Karpas-422 (cell line): ENCODE results near the gene NAA10. TPM values are rescaled to one million over a fixed set of nuclear protein-coding genes. Genes with fewer than 3 reads are reported as not detected.
A peak's percentile ranks its signal among the peaks of the same experiment; 100 is the strongest.
"Not testable (repeated sequence)": the region's sequence is repeated elsewhere in the genome, so short reads cannot be mapped to it uniquely, and the experiment has no call there.

ENCODE experiments used
- DNase-seq: peaks from one replicate; pipeline ENCODE4 v3.0.0-alpha.2; 2015
- H2AFZ ChIP-seq: fragments of 200-600 bp; sonication (generic); 2 replicates; pipeline ENCODE4 v1.6.1; 2014; ENCODE audit warnings: antibody characterized with exemption, low read length, mixed read lengths
- H3K27ac ChIP-seq: fragments of 200-600 bp; sonication (generic); 2 replicates; pipeline ENCODE4 v1.5.1; 2014; ENCODE audit warnings: mild to moderate bottlenecking, low read length, moderate library complexity
- H3K27me3 ChIP-seq: fragments of 200-600 bp; sonication (generic); 2 replicates; pipeline ENCODE4 v1.6.1; 2014; ENCODE audit warnings: low read length, mixed read lengths
- H3K36me3 ChIP-seq: fragments of 200-600 bp; sonication (generic); 2 replicates; pipeline ENCODE4 v1.6.1; 2014; ENCODE audit warnings: low read length, mixed read lengths; ENCODE audit not compliant: insufficient read depth
- H3K4me1 ChIP-seq: fragments of 200-600 bp; sonication (generic); 2 replicates; pipeline ENCODE4 v1.6.1; 2014; ENCODE audit warnings: mild to moderate bottlenecking, low read length, mixed read lengths
- H3K4me2 ChIP-seq: fragments of 200-600 bp; sonication (generic); 2 replicates; pipeline ENCODE4 v1.6.1; 2014; ENCODE audit warnings: low read length, low read depth, mild to moderate bottlenecking; ENCODE audit not compliant: poor library complexity, severe bottlenecking
- H3K4me3 ChIP-seq: fragments of 200-600 bp; sonication (generic); 2 replicates; pipeline ENCODE4 v1.5.1; 2014; ENCODE audit warnings: mild to moderate bottlenecking, antibody characterized with exemption, low read length, mixed read lengths
- H3K79me2 ChIP-seq: fragments of 200-600 bp; sonication (generic); 2 replicates; pipeline ENCODE4 v1.6.1; 2014; ENCODE audit warnings: mild to moderate bottlenecking, low read length, mixed read lengths
- H3K9ac ChIP-seq: fragments of 200-600 bp; sonication (generic); 2 replicates; pipeline ENCODE4 v1.6.0; 2014; ENCODE audit warnings: low read length
- H3K9me2 ChIP-seq: fragments of 200-600 bp; sonication (generic), shearing (Covaris generic); replicated peaks from 2 replicates; pipeline ENCODE4 v1.6.0; 2014; ENCODE audit warnings: mild to moderate bottlenecking, low read length, moderate library complexity; ENCODE audit not compliant: insufficient read depth
- H3K9me3 ChIP-seq: fragments of 300-700, 200-600 bp; sonication (generic); 2 replicates; pipeline ENCODE4 v1.6.1; 2014; ENCODE audit warnings: low read length, mixed read lengths
- H4K20me1 ChIP-seq: fragments of 200-600 bp; sonication (generic); 2 replicates; pipeline ENCODE4 v1.6.1; 2014; ENCODE audit warnings: mild to moderate bottlenecking, antibody characterized with exemption, low read length, low read depth; ENCODE audit not compliant: insufficient read depth
- total RNA-seq: library from RNA; depleted of rRNA; stranded (reverse); fragments of >200 nt; shearing (Covaris generic); gene quantifications from 2 replicates; pipeline ENCODE4 v1.2.3, GENCODE V29; 2014; ENCODE audit warnings: low replicate concordance; rRNA removed

Gene NAA10
- total RNA-seq = 103 and 144 TPM in 2 replicates

DNA sequence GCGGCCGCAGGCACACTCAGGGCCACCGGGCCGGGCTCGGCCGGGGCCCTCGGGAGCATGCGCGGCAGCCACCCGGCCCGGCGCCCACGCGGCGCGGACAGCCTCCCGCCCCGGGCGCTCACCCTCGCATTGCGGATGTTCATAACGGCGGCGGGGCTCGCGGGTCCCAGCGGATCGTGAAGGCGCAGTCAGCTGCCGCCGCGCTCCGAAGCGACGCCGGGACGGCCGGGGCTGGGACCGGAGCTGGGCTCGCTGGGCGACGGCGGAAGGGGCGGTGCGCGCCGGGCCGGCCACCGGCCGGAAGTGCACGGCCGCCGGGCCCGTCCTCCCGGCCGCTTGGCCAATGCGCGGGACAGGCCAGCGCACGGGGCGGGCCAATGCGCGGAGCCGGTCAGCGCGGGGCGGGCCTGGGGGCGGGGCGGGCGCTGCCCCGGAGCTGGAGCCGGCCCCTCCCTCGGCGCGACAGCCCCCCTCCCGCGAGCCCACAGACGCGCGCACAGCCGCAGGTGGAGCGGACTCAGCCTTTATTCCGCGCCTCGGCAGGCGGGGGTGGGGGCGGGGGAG is at the start of gene NAA10:
Gene NAA10, minus strand, starts transcription at position 276 of the 564 bp plus-strand sequence. Its CDS starts 133 bp downstream, at position 143.
- no peaks in the 10 kb centered on the region for H3K27me3 ChIP-seq

DNA sequence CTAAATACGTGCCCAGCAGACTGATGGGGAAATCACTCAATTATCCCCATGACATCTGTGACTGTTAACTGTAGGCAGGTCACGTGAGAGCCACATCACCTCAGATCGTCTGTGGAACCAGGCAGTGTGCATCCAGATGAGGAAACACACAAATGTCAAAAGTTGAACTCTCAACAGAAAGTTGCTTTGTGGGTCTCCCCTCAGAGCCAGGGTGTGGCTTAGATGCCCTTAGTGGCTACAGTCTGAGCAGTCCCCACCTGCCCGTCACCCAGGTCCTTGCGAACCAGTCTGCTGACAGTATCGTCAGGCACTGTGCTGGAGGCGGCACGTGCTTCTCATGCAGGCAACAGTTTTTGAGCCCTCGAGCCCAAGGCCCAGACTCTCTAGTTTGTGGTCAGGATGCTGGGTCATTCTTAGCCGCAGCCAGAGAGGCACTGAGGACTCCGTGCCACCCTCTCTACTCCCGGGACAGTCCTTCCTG is 48.5 kb upstream of the NAA10 start:
- H3K79me2 ChIP-seq = no peaks in the 10 kb centered on the region
- H3K4me2 ChIP-seq = no peak overlapping the region
- no peaks in the 10 kb centered on the region for H3K27me3 ChIP-seq
- peaks cover 5% of the 10 kb centered on the region for H3K4me1 ChIP-seq
- no peak overlapping the region for H2AFZ ChIP-seq
- no peak for DNase-seq
- H3K27ac ChIP-seq = no peak overlapping the region
- no peaks in the 10 kb centered on the region for H3K36me3 ChIP-seq
- H3K9me3 ChIP-seq = no peaks in the 10 kb centered on the region
- no peak overlapping the region for H3K9ac ChIP-seq
- H3K9me2 ChIP-seq = no peaks in the 10 kb centered on the region
- H4K20me1 ChIP-seq = no peaks in the 10 kb centered on the region
- H3K4me3 ChIP-seq = no peak overlapping the region

More for the DNA sequence above, at the start of gene NAA10:
- H3K9ac ChIP-seq = peak within 1 kb of the TSS; percentile 93
- peak; percentile 89 for DNase-seq
- no peaks in the 10 kb centered on the region for H4K20me1 ChIP-seq
- H3K9me2 ChIP-seq = no peaks in the 10 kb centered on the region
- H3K36me3 ChIP-seq = 0 out of 2 replicates have a peak, but pooled peaks cover 4% of the 10 kb centered on the region
- H3K4me3 ChIP-seq = peak within 1 kb of the TSS; percentile 89
- H3K4me2 ChIP-seq = peak within 1 kb of the TSS; percentile 82
- peaks cover 20% of the 10 kb centered on the region for H3K79me2 ChIP-seq
- H3K27ac ChIP-seq = peak within 1 kb of the TSS; percentile 66
- peak within 1 kb of the TSS; percentile 67; the same call in 1 of the 2 replicates for H2AFZ ChIP-seq
- H3K9me3 ChIP-seq = no peaks in the 10 kb centered on the region
- peaks cover 18% of the 10 kb centered on the region for H3K4me1 ChIP-seq

DNA sequence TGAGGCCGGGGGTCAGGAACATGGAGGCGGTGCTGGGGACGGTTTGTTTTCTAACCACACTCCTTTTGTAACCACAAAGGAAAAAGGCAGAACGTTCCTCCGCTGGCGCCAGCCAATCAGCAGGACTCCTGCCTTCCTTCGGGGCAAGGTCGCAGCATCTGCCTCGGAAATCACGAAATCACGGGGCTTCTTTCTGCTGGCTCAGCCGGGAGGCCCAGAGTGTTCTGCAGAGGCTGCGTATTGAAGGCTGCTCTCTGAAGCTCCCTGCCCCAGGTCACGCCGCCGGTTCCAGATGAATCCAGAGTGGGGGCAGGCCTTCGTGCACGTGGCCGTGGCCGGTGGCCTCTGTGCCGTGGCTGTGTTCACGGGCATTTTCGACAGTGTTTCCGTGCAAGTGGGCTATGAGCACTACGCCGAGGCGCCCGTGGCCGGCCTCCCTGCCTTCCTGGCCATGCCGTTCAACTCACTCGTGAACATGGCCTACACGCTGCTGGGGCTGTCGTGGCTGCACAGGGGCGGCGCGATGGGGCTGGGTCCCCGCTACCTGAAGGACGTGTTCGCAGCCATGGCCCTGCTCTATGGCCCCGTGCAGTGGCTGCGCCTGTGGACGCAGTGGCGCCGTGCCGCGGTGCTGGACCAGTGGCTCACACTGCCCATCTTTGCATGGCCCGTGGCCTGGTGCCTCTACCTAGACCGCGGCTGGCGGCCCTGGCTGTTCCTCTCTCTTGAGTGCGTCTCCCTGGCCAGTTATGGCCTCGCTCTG is 47.1 kb upstream of the NAA10 start:
- Histone ChIP-seq H3K4me1 (peaks cover 5% of the 10 kb centered on the region), H3K36me3 (no peaks in the 10 kb centered on the region), H3K27me3 (no peaks in the 10 kb centered on the region), H2AFZ (no peak overlapping the region), H3K27ac (no peak overlapping the region), H3K9me2 (no peaks in the 10 kb centered on the region), H3K9me3 (no peaks in the 10 kb centered on the region), H3K4me2 (no peak overlapping the region), H3K79me2 (no peaks in the 10 kb centered on the region), H3K4me3 (no peak overlapping the region), H3K9ac (no peak overlapping the region), H4K20me1 (no peaks in the 10 kb centered on the region)
- DNase-seq = no peak

GRCh38 chrX:153981231-153981630 is 46.4 kb upstream of the NAA10 start:
- no peak overlapping the region for H2AFZ ChIP-seq
- H4K20me1 ChIP-seq = no peaks in the 10 kb centered on the region
- H3K4me3 ChIP-seq = no peak overlapping the region
- no peaks in the 10 kb centered on the region for H3K9me2 ChIP-seq
- no peaks in the 10 kb centered on the region for H3K9me3 ChIP-seq
- H3K79me2 ChIP-seq = no peaks in the 10 kb centered on the region
- no peak overlapping the region for H3K27ac ChIP-seq
- no peak overlapping the region for H3K4me2 ChIP-seq
- no peaks in the 10 kb centered on the region for H3K27me3 ChIP-seq
- DNase-seq = no peak
- H3K36me3 ChIP-seq = no peaks in the 10 kb centered on the region
- H3K9ac ChIP-seq = no peak overlapping the region
- peaks cover 5% of the 10 kb centered on the region for H3K4me1 ChIP-seq

- not testable (repeated sequence) for H3K9me2 ChIP-seq, H3K4me2 ChIP-seq, H3K4me1 ChIP-seq, H3K4me3 ChIP-seq, H3K36me3 ChIP-seq, H3K9me3 ChIP-seq, H4K20me1 ChIP-seq, H3K79me2 ChIP-seq, H2AFZ ChIP-seq, DNase-seq, H3K27me3 ChIP-seq, H3K9ac ChIP-seq, H3K27ac ChIP-seq
These were observed 45.6 kb upstream of the NAA10 start for GRCh38 chrX:153980394-153980793.

DNA sequence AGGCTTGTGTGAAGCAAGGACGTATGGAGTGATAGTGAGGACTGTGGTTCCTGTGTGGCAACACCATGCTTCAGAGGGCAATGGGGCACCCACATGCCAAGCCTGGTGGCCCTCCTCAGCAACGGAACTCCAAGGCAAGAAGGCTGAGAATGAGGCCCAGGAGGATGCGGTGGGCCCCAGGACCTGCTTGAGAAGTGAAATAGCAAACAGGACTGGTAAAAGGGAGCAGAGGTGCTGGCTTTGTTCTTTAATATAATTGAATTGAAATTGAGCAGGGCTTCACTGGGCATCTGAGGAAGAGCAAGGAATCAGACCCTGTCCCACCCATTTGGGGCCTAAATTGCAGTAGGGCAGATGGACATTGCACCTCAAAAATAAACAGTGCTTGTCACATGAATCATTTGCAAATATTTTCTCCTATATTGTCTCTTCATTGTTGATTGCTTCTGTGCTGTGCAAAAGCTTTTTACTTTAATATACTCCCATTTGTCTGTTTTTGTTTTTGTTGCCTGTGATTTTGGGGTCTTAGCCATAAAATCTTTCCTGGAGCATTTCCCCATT is 40.0 kb upstream of the NAA10 start:
- DNase-seq = no peak
- H3K36me3 ChIP-seq = no peaks in the 10 kb centered on the region
- H3K4me2 ChIP-seq = no peak overlapping the region
- H3K4me3 ChIP-seq = no peak overlapping the region
- H3K9me3 ChIP-seq = no peaks in the 10 kb centered on the region
- no peak overlapping the region for H3K9ac ChIP-seq
- H3K9me2 ChIP-seq = no peaks in the 10 kb centered on the region
- peaks cover 1% of the 10 kb centered on the region for H3K79me2 ChIP-seq
- no peaks in the 10 kb centered on the region for H3K27me3 ChIP-seq
- H3K4me1 ChIP-seq = peaks cover 14% of the 10 kb centered on the region
- no peaks in the 10 kb centered on the region for H4K20me1 ChIP-seq
- no peak overlapping the region for H3K27ac ChIP-seq
- H2AFZ ChIP-seq = no peak overlapping the region

- H3K9ac ChIP-seq = peak overlapping the region; percentile 97
- H3K4me2 ChIP-seq = peak overlapping the region; percentile 76
- no peak overlapping the region for H2AFZ ChIP-seq
These were observed 39.3 kb upstream of the NAA10 start for GRCh38 chrX:153974003-153974725.

More at GRCh38 chrX:153974003-153974725, 39.3 kb upstream of the NAA10 start:
- no peak overlapping the region for H3K27ac ChIP-seq
- H3K9me3 ChIP-seq = no peaks in the 10 kb centered on the region
- H3K4me1 ChIP-seq = peaks cover 15% of the 10 kb centered on the region
- no peaks in the 10 kb centered on the region for H3K27me3 ChIP-seq
- H3K4me3 ChIP-seq = peak overlapping the region; percentile 73; the same call in 1 of the 2 replicates
- no peaks in the 10 kb centered on the region for H3K36me3 ChIP-seq
- H4K20me1 ChIP-seq = no peaks in the 10 kb centered on the region
- H3K79me2 ChIP-seq = peaks cover 8% of the 10 kb centered on the region
- no peaks in the 10 kb centered on the region for H3K9me2 ChIP-seq
- DNase-seq = no peak
